Gastrocnemius medialis (tissue), 4 donors: Measurements from ENCODE around the gene PTTG1IP. TPM values are rescaled to one million over a fixed set of nuclear protein-coding genes. Genes with fewer than 3 reads are reported as not detected.

Experiments used
- ATAC-seq, 2 donors: fragments of 150-250 bp; one replicate each; pipeline ENCODE4 v1.9.1; 2016
- DNase-seq, 2 donors: peaks; one replicate each; pipeline ENCODE4 v3.0.0-alpha.2; 2019
- H3K27ac ChIP-seq, 4 donors: fragments of 200-600 bp; sonication (generic); 1 replicate in 1 of 4; 2 replicates in 3 of 4; pipeline ENCODE4 v1.5.1; 2016 to 2018; ENCODE audit warnings: mild to moderate bottlenecking in 2 of 4, moderate library complexity in 1 of 4
- H3K27me3 ChIP-seq, 3 donors: fragments of 200-600 bp; sonication (generic) in 2 of 3; 1 replicate in 1 of 3; 2 replicates in 2 of 3; pipeline versions ENCODE4 v1.5.1 to v1.6.0; 2016 to 2019; ENCODE audit warnings: mild to moderate bottlenecking in 1 of 3, moderate library complexity in 1 of 3
- H3K36me3 ChIP-seq, 2 donors: fragments of 200-600 bp; sonication (generic) in 1 of 2; one replicate each; pipeline ENCODE4 v1.5.1; 2017 to 2018
- H3K4me1 ChIP-seq, 2 donors: fragments of 200-600 bp; sonication (generic) in 1 of 2; one replicate each; pipeline ENCODE4 v1.5.1; 2016 to 2017; ENCODE audit warnings: mild to moderate bottlenecking in 2 of 2
- H3K4me3 ChIP-seq, 4 donors: fragments of 200-600 bp; sonication (generic) in 3 of 4; 1 replicate in 1 of 4; 2 replicates in 3 of 4; pipeline ENCODE4 v1.5.1; 2016 to 2019; ENCODE audit warnings: mild to moderate bottlenecking in 2 of 4
- H3K9me3 ChIP-seq, 3 donors: fragments of 200-600 bp; sonication (generic) in 2 of 3; 1 replicate in 1 of 3; 2 replicates in 2 of 3; pipeline ENCODE4 v1.5.1; 2016 to 2019
- CTCF ChIP-seq, 5 experiments: fragments of 450-650 bp in 3 of 5; fragments of 200-600 bp in 2 of 5; sonication (generic) in 2 of 5; IDR thresholded peaks in 4 of 5; conservative IDR thresholded peaks in 1 of 5; 1 replicate in 4 of 5; 2 replicates in 1 of 5; pipeline ENCODE4 v1.5.1; 2016 to 2019; ENCODE audit warnings: antibody characterized with exemption in 5 of 5, mild to moderate bottlenecking in 3 of 5, moderate library complexity in 3 of 5
- POLR2A ChIP-seq, 2 donors: fragments of 450-650 bp; IDR thresholded peaks; one replicate each; pipeline ENCODE4 v1.6.1; 2017; ENCODE audit warnings: antibody characterized with exemption in 2 of 2, mild to moderate bottlenecking in 2 of 2, moderate library complexity in 2 of 2
- in situ Hi-C, 4 donors: fragments of 200-750 bp; cut with MboI; loops; one replicate each; pipeline versions ENCODE4 v1.15.0 to v1.8.0; 2017; ENCODE audit warnings: low sequenced_read_pairs in 4 of 4
- intact Hi-C: fragments of 100-400 bp; cut with DNase I; formaldehyde crosslinking; loops from one replicate; pipeline ENCODE4 v1.15.1; 2023; ENCODE audit warnings: low total_unique reads
- total RNA-seq, 4 donors: library from RNA; depleted of rRNA; stranded (reverse); fragments of >200 nt; gene quantifications; one replicate each; pipeline versions ENCODE4 v1.1.0 to v1.2.3, GENCODE V29; 2016

PTTG1IP gene
- total RNA-seq, 4 donors from 2014 or later: 116 to 217 (median 127) TPM

DNA sequence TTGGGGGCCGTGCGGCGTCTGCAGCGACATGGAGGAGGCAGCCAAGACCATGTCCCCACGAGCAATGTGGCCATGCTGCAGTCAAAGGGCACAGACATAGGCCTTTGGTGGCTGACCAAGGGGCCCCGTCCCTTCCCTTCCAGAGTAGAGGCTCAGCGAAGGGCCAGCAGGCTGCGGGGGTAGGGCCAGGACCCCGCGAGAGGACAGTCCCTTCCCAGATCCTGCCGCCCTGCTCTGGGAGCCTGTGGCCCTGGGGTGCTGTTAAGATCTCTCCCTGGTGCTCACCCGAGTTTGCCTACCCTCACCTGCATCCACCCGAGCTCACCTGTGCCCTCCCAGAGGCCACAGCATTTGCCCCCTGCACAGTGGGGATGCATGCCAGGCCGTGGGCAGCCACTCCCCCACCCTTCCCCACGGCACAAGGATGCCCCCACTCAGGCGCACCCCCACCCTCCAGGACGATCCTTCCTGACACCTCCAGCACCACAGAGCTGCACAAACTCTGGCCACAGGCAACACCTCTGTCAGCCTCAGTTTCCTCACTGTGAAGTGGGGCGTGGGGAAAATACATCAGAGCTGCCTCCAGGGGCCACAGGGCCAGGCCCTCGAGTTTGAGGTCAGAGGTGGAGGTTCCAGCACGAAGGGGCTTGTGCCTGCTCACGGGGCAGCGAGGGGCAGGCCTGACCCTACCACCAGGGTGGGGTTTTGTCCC lies 31.7 kb upstream of the PTTG1IP start:
- Histone ChIP-seq H3K4me1 (no peaks in the 10 kb centered on the region), H3K9me3 (no peaks in the 10 kb centered on the region), H3K27me3 (peaks cover 0 to 2% (median 0%) of the 10 kb centered on the region in 3 donors), H3K36me3 (no peaks in the 10 kb centered on the region), H3K27ac (no peak overlapping the region), H3K4me3 (no peak overlapping the region)
- intact Hi-C loops: no loop called here
- in situ Hi-C loops: no loop called here
- DNase-seq (no peak), ATAC-seq (no peak)
- TF ChIP-seq POLR2A (IDR thresholded peaks at IDR 0.05) (no peak), CTCF (IDR thresholded peaks at IDR 0.05 in 4 of 5, conservative IDR thresholded peaks at IDR 0.05 in 1 of 5) (no peak)

GRCh38 chr21:44904141-44904923 lies 30.8 kb upstream of the PTTG1IP start:
- TF ChIP-seq CTCF (IDR thresholded peaks at IDR 0.05 in 4 of 5, conservative IDR thresholded peaks at IDR 0.05 in 1 of 5) (no peak), POLR2A (IDR thresholded peaks at IDR 0.05) (no peak)

GRCh38 chr21:44903689-44904088 lies 30.2 kb upstream of the PTTG1IP start:
- intact Hi-C loops (no loop called here), in situ Hi-C loops (no loop called here)
- Histone ChIP-seq H3K36me3 (no peaks in the 10 kb centered on the region), H3K9me3 (no peaks in the 10 kb centered on the region), H3K4me3 (no peak overlapping the region), H3K27me3 (peaks cover 0 to 2% (median 0%) of the 10 kb centered on the region in 3 donors), H3K27ac (no peak overlapping the region), H3K4me1 (no peaks in the 10 kb centered on the region)
- DNase-seq (no peak), ATAC-seq (no peak)
- TF ChIP-seq POLR2A (IDR thresholded peaks at IDR 0.05) (no peak), CTCF (IDR thresholded peaks at IDR 0.05 in 4 of 5, conservative IDR thresholded peaks at IDR 0.05 in 1 of 5) (no peak)

More at GRCh38 chr21:44904141-44904923, 30.8 kb upstream of the PTTG1IP start:
- H3K9me3 ChIP-seq: no peaks in the 10 kb centered on the region
- H3K27me3 ChIP-seq: peaks cover 0 to 2% (median 0%) of the 10 kb centered on the region in 3 donors
- no peak overlapping the region for H3K4me3 ChIP-seq
- no peaks in the 10 kb centered on the region for H3K36me3 ChIP-seq
- ATAC-seq (no peak), DNase-seq (no peak)
- H3K4me1 ChIP-seq: no peaks in the 10 kb centered on the region
- in situ Hi-C loops: no loop called here
- intact Hi-C loops: no loop called here
- H3K27ac ChIP-seq: no peak overlapping the region

DNA sequence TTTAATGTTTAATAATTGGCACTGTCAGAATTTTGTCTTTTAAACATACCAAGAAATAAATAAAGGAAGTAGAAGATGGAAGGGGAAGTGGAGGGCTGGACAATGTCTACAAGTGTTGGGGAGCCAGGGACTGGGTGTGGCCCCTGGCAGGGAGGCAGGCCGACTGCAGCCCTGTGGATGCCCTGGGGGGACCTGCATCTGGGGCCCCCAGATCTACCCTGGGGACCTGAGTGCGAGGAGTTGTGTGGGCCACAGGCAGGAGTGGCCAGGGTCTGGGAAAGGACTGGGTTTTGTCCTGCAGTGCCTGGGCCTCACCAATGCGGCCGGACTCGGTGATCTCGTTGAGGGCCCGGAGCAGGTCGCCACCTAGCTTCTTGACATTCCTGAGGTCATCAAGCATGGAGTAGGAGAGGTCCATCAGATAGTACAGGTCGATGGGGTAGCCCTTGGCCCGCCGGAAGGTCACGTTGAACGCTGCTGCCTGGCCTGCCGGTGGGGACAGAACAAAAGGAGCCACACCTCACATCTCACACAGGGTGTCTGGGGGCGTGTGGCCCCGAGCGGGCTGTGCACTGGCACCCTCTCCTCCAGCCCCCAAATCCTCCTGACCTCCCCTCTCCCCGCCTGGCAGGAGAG lies 29.7 kb upstream of the PTTG1IP start:
- no peak overlapping the region for H3K4me3 ChIP-seq
- no peaks in the 10 kb centered on the region for H3K36me3 ChIP-seq
- DNase-seq (no peak), ATAC-seq (no peak)
- H3K27me3 ChIP-seq: peaks cover 0 to 2% (median under 1%) of the 10 kb centered on the region in 3 donors
- no peaks in the 10 kb centered on the region for H3K4me1 ChIP-seq
- intact Hi-C loops: no loop called here
- no peak for TF ChIP-seq CTCF (IDR thresholded peaks at IDR 0.05 in 4 of 5, conservative IDR thresholded peaks at IDR 0.05 in 1 of 5)
- in situ Hi-C loops: no loop called here
- H3K9me3 ChIP-seq: no peaks in the 10 kb centered on the region
- no peak overlapping the region for H3K27ac ChIP-seq
